Measurements from ENCODE around the gene ALDH6A1.

DNA sequence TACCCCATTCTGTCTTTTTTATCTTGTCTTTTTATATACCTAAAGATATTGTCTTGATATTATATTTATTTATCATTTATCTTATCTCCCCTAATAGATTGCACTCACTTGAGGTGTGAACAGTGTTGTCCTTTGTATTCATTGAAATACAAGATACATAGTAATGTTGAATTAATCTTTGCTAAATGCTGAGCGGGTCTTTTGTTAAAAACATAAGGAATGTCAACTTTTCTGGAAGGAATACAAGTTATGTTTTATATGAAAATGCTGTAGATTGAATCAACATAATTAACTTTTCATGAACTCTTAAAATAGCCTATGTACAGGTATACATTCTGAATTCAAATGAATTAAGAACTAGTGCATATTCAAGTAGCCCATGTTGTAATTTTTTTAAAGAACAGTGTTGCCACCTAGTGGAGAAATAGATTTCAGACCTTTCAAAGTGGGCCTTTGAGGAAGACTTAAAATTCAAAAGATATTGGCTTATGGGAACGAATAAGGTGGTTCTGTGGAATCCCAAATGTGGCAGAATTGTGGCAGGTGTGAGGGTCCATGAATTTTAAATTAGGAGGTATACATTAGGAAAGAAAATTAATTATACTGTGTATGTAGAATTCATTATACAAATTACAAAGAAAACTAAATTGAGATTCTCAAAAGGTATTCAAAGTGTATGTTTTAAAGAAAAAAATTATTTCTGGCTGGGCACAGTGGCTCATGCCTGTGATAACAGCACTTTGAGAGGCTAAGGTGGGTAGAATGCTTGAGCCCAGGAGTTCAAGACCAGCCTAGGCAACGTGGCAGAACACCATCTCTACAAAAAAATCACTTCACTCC lies 46.0 kb downstream of the ALDH6A1 start:
- TF ChIP-seq, protein P1, sequence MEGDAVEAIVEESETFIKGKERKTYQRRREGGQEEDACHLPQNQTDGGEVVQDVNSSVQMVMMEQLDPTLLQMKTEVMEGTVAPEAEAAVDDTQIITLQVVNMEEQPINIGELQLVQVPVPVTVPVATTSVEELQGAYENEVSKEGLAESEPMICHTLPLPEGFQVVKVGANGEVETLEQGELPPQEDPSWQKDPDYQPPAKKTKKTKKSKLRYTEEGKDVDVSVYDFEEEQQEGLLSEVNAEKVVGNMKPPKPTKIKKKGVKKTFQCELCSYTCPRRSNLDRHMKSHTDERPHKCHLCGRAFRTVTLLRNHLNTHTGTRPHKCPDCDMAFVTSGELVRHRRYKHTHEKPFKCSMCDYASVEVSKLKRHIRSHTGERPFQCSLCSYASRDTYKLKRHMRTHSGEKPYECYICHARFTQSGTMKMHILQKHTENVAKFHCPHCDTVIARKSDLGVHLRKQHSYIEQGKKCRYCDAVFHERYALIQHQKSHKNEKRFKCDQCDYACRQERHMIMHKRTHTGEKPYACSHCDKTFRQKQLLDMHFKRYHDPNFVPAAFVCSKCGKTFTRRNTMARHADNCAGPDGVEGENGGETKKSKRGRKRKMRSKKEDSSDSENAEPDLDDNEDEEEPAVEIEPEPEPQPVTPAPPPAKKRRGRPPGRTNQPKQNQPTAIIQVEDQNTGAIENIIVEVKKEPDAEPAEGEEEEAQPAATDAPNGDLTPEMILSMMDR (IDR thresholded peaks at IDR 0.05), result no peak
- TF ChIP-seq POLR2A (IDR thresholded peaks at IDR 0.05), result no peak

Data from lower leg skin (tissue), 3 donors.